HG02884 (cell line): ENCODE data around the gene BPIFA3.

ENCODE experiments used
- ATAC-seq: cut with Tn5 transposase; IDR thresholded peaks from one replicate; pipeline ENCODE4 v1.9.1; 2021; ENCODE audit warnings: mild to moderate bottlenecking, moderate library complexity; ENCODE audit not compliant: unreplicated experiment

Gene BPIFA3

GRCh38 chr20:33259371-33259770 is 42.2 kb downstream of the BPIFA3 start:
- no peak for ATAC-seq

GRCh38 chr20:33261465-33261864 is 44.3 kb downstream of the BPIFA3 start:
- ATAC-seq = no peak

- no peak for ATAC-seq
These were observed 45.5 kb downstream of the BPIFA3 start for GRCh38 chr20:33262658-33263065.

GRCh38 chr20:33263784-33264183 is 46.6 kb downstream of the BPIFA3 start:
- ATAC-seq = no peak

GRCh38 chr20:33267701-33268100 is 50.5 kb downstream of the BPIFA3 start:
- ATAC-seq = no peak

- no peak for ATAC-seq
These were observed 55.2 kb downstream of the BPIFA3 start for GRCh38 chr20:33272155-33272873.

GRCh38 chr20:33273117-33273851 is 56.1 kb downstream of the BPIFA3 start:
- ATAC-seq = no peak

GRCh38 chr20:33275215-33275614 is 58.1 kb downstream of the BPIFA3 start:
- ATAC-seq = no peak

- no peak for ATAC-seq
These were observed 58.7 kb downstream of the BPIFA3 start for GRCh38 chr20:33275871-33276270.

- no peak for ATAC-seq
These were observed 59.4 kb downstream of the BPIFA3 start for GRCh38 chr20:33276303-33277113.
